C1 segment of cervical spinal cord (tissue), 14 donors: ENCODE measurements around the gene SOCS3.
"Not testable (repeated sequence)": the region's sequence is repeated elsewhere in the genome, so short reads cannot be mapped to it uniquely, and the experiment has no call there.

Experiments used
- DNase-seq, 14 donors: peaks; one replicate each; lab custom pipeline; 2025; lab: John Stamatoyannopoulos, UW

The SOCS3 gene

GRCh38 chr17:78349891-78350642 lies 9.8 kb downstream of the SOCS3 start:
- DNase-seq: no peak

- no peak for DNase-seq
These were observed 11.7 kb downstream of the SOCS3 start for GRCh38 chr17:78348055-78348770.

GRCh38 chr17:78347453-78347852 lies 12.4 kb downstream of the SOCS3 start:
- no peak for DNase-seq

- no peak for DNase-seq
These were observed 13.1 kb downstream of the SOCS3 start for GRCh38 chr17:78346605-78347250.

GRCh38 chr17:78345791-78346494 lies 13.9 kb downstream of the SOCS3 start:
- no peak for DNase-seq

DNA sequence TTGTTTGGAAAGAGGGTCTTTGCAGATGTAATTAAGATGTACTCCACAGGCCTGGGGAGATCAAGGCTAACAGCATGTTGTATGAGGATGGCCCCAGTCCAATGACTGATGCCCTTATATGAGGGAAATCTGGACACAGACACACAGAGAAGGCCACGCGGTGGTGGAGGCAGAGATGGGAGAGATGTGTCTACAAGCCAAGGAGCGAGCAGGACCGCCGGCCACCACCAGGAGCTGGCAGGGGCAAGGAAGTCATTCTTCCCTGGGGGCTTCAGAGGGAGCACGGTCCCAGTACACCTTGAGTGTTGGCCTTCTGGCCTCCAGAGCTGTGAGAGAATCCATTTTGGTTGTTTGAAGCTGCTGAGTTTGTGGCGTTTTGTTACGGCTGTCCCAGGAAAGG lies 14.7 kb downstream of the SOCS3 start:
- no peak for DNase-seq

- DNase-seq: no peak
These were observed 15.2 kb downstream of the SOCS3 start for GRCh38 chr17:78344666-78345065.

DNA sequence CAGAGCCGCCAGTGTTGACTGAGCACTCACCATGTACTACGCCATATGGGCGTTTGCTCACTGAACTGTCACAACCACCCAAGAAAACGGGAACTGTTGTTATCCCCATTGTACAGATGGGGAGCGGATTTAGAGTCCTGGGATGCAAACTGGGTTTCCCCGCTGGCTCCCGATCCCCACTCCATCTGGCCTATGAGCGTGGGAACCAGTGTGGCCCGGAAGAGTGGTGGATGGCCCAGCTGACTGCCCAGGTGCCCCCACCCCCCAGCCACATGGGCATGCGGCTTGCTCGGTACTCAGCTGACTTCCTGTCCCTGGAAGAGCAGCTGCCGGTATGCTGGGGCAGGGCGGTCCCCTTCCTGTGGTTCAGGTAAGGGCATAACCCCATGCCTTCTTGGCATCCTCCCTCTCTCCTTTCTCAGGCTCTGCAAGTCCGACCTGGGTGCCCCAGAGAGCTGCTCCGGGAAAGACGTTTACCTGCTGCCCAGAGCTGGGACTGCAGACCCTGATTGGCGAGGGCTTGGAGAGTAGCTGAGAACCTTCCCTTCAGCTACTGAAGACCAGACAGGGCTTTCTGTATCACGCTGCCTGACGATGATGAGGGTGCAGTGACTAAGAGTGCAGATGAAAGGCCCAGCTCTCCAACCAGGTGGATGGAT lies 16.2 kb downstream of the SOCS3 start:
- peak in 1 of 14 donors; percentile 48 for DNase-seq

GRCh38 chr17:78343187-78343542 lies 16.7 kb downstream of the SOCS3 start:
- DNase-seq: peak in 1 of 14 donors; percentile 80

DNA sequence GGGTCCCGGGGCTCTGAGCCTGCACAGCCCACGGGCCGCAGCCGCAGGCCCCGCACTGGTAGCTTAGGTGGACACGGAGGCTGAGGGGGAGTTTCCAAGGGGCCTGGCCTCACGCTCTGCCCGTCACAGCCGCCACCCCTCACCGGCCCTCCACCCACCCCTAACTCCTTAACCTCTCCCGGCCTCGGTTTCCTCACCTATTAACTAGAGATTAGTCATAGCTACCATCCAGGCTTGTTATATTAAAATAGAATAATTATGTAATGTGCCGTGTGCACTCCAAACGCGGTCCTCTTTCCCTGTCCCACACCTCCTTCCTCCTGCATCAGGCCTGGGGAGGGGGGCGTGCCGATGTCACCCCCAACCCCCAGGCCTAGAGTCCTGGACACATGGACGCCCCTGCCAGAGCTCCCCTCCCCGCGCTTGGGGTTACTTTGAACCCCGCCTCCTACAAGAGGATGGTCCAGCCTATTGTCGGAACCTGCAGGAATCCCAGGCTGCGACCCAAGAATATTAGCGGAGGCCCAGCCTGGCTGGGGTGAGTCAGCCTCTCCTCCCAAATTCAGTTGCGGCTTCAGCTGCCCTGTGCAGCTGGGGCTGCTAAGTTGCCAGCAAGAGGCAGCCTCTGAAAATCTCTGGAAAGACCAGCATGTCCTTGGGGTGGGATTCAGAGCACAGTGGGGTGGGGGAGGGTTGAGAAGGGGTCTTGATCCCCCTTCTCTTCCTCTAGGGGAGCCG lies 17.3 kb downstream of the SOCS3 start:
- DNase-seq: peak in 2 of 14 donors; percentile 25 to 80

- peak in 11 of 14 donors; percentile 12 to 87 (median 51) for DNase-seq
These were observed 18.1 kb downstream of the SOCS3 start for GRCh38 chr17:78341559-78342448.

GRCh38 chr17:78340183-78340955 lies 19.5 kb downstream of the SOCS3 start:
- no peak for DNase-seq

- no peak for DNase-seq
These were observed 21.2 kb downstream of the SOCS3 start for GRCh38 chr17:78338486-78339259.

GRCh38 chr17:78337244-78338109 lies 22.4 kb downstream of the SOCS3 start:
- DNase-seq: peak in 4 of 14 donors; percentile 21 to 65 (median 25)

GRCh38 chr17:78335209-78335608 lies 24.7 kb downstream of the SOCS3 start:
- DNase-seq: no peak

GRCh38 chr17:78332991-78333390 lies 26.9 kb downstream of the SOCS3 start:
- DNase-seq: no peak

GRCh38 chr17:78331355-78331754 lies 28.5 kb downstream of the SOCS3 start:
- not testable (repeated sequence) for DNase-seq
